Astrocyte (in vitro differentiated cells and primary cell): ENCODE measurements around the gene ZNF839. TPM values are rescaled to one million over a fixed set of nuclear protein-coding genes. Genes with fewer than 3 reads are reported as not detected.

Experiments used
- DNase-seq: peaks from one replicate; pipeline ENCODE4 v3.0.0-alpha.2; 2010; ENCODE audit warnings: low read depth
- FAIRE-seq: peaks from 2 replicates; lab custom pipeline; 2011; peaks lifted over from hg19 to GRCh38; lab: Jason Lieb, UNC
- H2AFZ ChIP-seq: 2 replicates; pipeline ENCODE4 v1.6.0; 2012; ENCODE audit warnings: low read depth, low read length, inconsistent platforms
- H3K27ac ChIP-seq: 2 replicates; pipeline ENCODE4 v1.5.1; 2011; ENCODE audit warnings: low read depth, low read length, inconsistent platforms
- H3K27me3 ChIP-seq: 2 replicates; pipeline ENCODE4 v1.6.0; 2011; ENCODE audit warnings: low read length, inconsistent platforms; ENCODE audit not compliant: insufficient read depth
- H3K36me3 ChIP-seq: 2 replicates; pipeline ENCODE4 v1.5.1; 2011; ENCODE audit warnings: low read length, inconsistent platforms; ENCODE audit not compliant: insufficient read depth
- H3K4me1 ChIP-seq: 2 replicates; pipeline ENCODE4 v1.5.1; 2011; ENCODE audit warnings: low read length, inconsistent platforms; ENCODE audit not compliant: insufficient read depth
- H3K4me2 ChIP-seq: 2 replicates; pipeline ENCODE4 v1.6.0; 2012; ENCODE audit warnings: low read length, inconsistent platforms
- H3K4me3 ChIP-seq: 2 replicates; pipeline ENCODE4 v1.5.1; 2011; ENCODE audit warnings: low read depth, mild to moderate bottlenecking, low read length, inconsistent platforms; ENCODE audit not compliant: insufficient read depth
- H3K79me2 ChIP-seq: 2 replicates; pipeline ENCODE4 v1.6.0; 2012; ENCODE audit warnings: mild to moderate bottlenecking, low read length, inconsistent platforms; ENCODE audit not compliant: insufficient read depth
- H3K9ac ChIP-seq: 2 replicates; pipeline ENCODE4 v1.6.0; 2012; ENCODE audit warnings: mild to moderate bottlenecking, low read length, inconsistent platforms
- H3K9me3 ChIP-seq: 2 replicates; pipeline ENCODE4 v1.5.1; 2012; ENCODE audit warnings: low read depth, mild to moderate bottlenecking, low read length, inconsistent platforms; ENCODE audit not compliant: insufficient read depth
- H4K20me1 ChIP-seq: 2 replicates; pipeline ENCODE4 v1.6.0; 2012; ENCODE audit warnings: low read length, inconsistent platforms; ENCODE audit not compliant: insufficient read depth
- H3K27ac Mint-ChIP-seq: one replicate; pipeline ENCODE4 v1.8.0; 2021; ENCODE audit warnings: mild to moderate bottlenecking, mixed read lengths; ENCODE audit not compliant: unreplicated experiment
- H3K27me3 Mint-ChIP-seq: one replicate; pipeline ENCODE4 v1.8.0; 2021; ENCODE audit warnings: low read depth, mixed read lengths; ENCODE audit not compliant: unreplicated experiment
- H3K36me3 Mint-ChIP-seq: one replicate; pipeline ENCODE4 v1.8.0; 2021; ENCODE audit warnings: low read depth, mixed read lengths; ENCODE audit not compliant: unreplicated experiment
- H3K4me1 Mint-ChIP-seq: one replicate; pipeline ENCODE4 v1.8.0; 2021; ENCODE audit warnings: low read depth, mixed read lengths; ENCODE audit not compliant: unreplicated experiment
- H3K4me3 Mint-ChIP-seq: one replicate; pipeline ENCODE4 v1.8.0; 2021; ENCODE audit warnings: mild to moderate bottlenecking, moderate library complexity, mixed read lengths; ENCODE audit not compliant: unreplicated experiment
- H3K9me3 Mint-ChIP-seq: one replicate; pipeline ENCODE4 v1.8.0; 2021; ENCODE audit warnings: mild to moderate bottlenecking, mixed read lengths; ENCODE audit not compliant: unreplicated experiment
- EZH2 ChIP-seq: IDR thresholded peaks from 2 replicates; pipeline ENCODE4 v1.6.1; 2012; ENCODE audit warnings: mild to moderate bottlenecking, low read length, inconsistent platforms; ENCODE audit not compliant: insufficient read depth
- total RNA-seq: library from RNA; stranded (reverse); gene quantifications from 2 replicates; pipeline ENCODE4 v1.2.1, GENCODE V29; 2021
- TF ChIP-seq, protein P1 (sequence below): IDR thresholded peaks from 2 replicates; pipeline ENCODE4 v1.5.1; 2011; ENCODE audit warnings: low read depth, mild to moderate bottlenecking, inconsistent platforms, low read length, moderate library complexity; ENCODE audit not compliant: insufficient read depth

The ZNF839 gene
- total RNA-seq, 1 donor from 2014 or later: 8.0 TPM

DNA sequence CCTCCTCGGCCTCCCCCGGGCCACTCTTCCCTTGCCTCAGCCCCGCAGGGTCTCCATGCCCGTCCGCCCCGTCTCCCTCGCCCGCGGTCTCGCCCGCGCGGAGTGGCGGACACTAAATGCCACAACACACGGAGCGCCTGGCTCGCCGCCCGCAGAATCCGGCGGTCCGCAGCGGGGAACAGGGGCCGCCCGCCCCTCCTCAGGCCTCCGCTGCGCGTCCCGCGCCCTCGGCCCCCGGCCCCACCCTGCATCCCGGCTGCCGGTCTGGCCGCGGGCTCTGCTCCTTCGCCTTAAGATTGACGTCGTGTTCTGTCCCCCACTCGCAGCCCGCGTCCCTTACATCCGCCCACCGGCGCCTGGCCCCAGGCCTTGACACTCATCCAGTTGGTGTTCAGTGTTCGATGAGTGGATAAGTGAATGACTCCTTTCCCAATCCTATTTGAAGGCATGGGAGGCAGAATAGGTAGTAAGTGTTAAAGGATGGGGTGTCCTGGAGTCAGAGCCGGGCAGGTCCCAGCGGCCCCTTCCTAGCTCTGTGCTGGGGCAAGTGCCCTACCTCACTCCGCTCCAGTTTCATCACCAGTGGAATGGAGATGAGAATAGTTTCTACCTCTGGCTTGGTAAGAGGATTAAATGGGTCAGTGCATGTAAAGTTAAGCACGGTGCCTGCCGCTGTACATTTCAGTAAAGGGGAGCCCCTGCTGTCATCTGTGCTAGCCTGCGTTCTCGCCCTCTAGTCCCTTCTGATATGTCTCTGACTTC lies 43.8 kb downstream of the ZNF839 start:
- FAIRE-seq: no peak
- peak overlapping the region; percentile 82 for H3K27ac ChIP-seq

DNA sequence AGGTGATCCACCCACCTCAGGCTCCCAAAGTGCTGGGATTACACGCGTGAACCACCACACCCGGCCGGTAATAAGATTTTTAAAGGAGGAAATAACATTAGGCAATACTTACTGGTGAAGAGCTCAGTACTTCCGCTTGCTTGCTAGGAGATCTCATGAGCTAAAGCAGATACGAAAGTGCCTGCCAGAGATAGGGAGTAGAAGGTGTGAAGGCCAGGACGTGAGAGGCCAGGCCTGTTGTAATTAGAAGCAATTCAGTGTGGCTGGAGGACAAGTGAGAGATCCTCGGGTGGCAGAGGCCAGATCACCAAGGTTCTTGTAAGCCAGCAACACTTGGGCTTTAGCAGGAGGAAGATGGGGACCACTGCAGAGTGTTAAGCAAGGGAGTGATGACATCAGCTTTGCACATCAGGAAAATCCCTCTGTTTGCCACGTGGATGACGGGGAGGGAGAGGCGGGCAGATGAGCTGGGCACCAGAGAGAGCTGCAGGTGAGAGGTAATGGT lies 50.8 kb downstream of the ZNF839 start:
- no peaks in the 10 kb centered on the region for H3K27me3 ChIP-seq
- Mint-ChIP-seq H3K36me3 (peaks cover 5% of the 10 kb centered on the region), H3K9me3 (peaks cover 2% of the 10 kb centered on the region), H3K27ac (no peak overlapping the region), H3K4me3 (no peak overlapping the region), H3K27me3 (no peaks in the 10 kb centered on the region), H3K4me1 (peaks cover 8% of the 10 kb centered on the region)
- TF ChIP-seq, protein P1, sequence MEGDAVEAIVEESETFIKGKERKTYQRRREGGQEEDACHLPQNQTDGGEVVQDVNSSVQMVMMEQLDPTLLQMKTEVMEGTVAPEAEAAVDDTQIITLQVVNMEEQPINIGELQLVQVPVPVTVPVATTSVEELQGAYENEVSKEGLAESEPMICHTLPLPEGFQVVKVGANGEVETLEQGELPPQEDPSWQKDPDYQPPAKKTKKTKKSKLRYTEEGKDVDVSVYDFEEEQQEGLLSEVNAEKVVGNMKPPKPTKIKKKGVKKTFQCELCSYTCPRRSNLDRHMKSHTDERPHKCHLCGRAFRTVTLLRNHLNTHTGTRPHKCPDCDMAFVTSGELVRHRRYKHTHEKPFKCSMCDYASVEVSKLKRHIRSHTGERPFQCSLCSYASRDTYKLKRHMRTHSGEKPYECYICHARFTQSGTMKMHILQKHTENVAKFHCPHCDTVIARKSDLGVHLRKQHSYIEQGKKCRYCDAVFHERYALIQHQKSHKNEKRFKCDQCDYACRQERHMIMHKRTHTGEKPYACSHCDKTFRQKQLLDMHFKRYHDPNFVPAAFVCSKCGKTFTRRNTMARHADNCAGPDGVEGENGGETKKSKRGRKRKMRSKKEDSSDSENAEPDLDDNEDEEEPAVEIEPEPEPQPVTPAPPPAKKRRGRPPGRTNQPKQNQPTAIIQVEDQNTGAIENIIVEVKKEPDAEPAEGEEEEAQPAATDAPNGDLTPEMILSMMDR: no peak
- no peak for TF ChIP-seq EZH2
- H3K9ac ChIP-seq: no peak overlapping the region
- H3K27ac ChIP-seq: no peak overlapping the region
- H4K20me1 ChIP-seq: peaks cover 64% of the 10 kb centered on the region
- DNase-seq: no peak
- H3K4me1 ChIP-seq: peaks cover 6% of the 10 kb centered on the region
- H3K9me3 ChIP-seq: no peaks in the 10 kb centered on the region
- no peak overlapping the region for H3K4me3 ChIP-seq
- peaks cover 77% of the 10 kb centered on the region for H3K79me2 ChIP-seq
- H3K4me2 ChIP-seq: no peak overlapping the region
- no peaks in the 10 kb centered on the region for H3K36me3 ChIP-seq
- no peak overlapping the region for H2AFZ ChIP-seq
- FAIRE-seq: no peak

More for the DNA sequence above, 43.8 kb downstream of the ZNF839 start:
- H3K9ac ChIP-seq: peak overlapping the region; percentile 93
- Mint-ChIP-seq H3K4me1 (peaks cover 9% of the 10 kb centered on the region), H3K27ac (peak overlapping the region; percentile 81), H3K9me3 (no peaks in the 10 kb centered on the region), H3K27me3 (no peaks in the 10 kb centered on the region), H3K36me3 (peaks cover 1% of the 10 kb centered on the region), H3K4me3 (no peak overlapping the region)
- no peaks in the 10 kb centered on the region for H3K9me3 ChIP-seq
- peak overlapping the region; percentile 44 for H2AFZ ChIP-seq
- H3K4me3 ChIP-seq: peak overlapping the region; percentile 92
- H3K4me2 ChIP-seq: peak overlapping the region; percentile 89
- H3K79me2 ChIP-seq: peaks cover 70% of the 10 kb centered on the region
- no peaks in the 10 kb centered on the region for H3K27me3 ChIP-seq
- peaks cover 42% of the 10 kb centered on the region for H4K20me1 ChIP-seq
- TF ChIP-seq EZH2: no peak
- TF ChIP-seq, protein P1: no peak
- peak; percentile 36 for DNase-seq
- peaks cover 20% of the 10 kb centered on the region for H3K4me1 ChIP-seq
- peaks cover 3% of the 10 kb centered on the region for H3K36me3 ChIP-seq

DNA sequence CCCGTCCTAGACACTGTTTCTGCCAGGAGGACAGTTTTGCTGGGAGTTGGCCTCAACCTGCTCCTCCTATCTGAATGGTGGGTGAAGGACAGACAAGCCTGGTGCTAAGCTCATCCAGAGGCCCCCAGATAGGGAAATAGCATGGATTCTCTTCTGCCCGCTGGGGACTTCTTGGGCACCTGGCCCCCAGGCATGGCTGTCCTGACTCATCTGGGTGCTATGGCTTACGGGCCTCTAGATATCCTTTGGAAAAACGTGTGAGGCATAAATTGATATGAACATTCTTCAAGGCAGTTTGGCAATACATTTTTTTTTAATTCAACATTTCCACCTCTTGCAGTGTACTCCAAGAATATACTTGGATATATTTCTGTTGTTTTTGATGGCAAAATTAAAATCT lies 51.8 kb downstream of the ZNF839 start:
- Histone ChIP-seq H3K79me2 (peaks cover 76% of the 10 kb centered on the region), H3K27me3 (no peaks in the 10 kb centered on the region), H2AFZ (no peak overlapping the region), H3K4me1 (peaks cover 6% of the 10 kb centered on the region), H3K27ac (no peak overlapping the region), H3K4me3 (no peak overlapping the region), H3K36me3 (no peaks in the 10 kb centered on the region), H3K9ac (no peak overlapping the region), H3K9me3 (no peaks in the 10 kb centered on the region), H4K20me1 (peaks cover 68% of the 10 kb centered on the region), H3K4me2 (no peak overlapping the region)
- no peak overlapping the region for H3K27ac Mint-ChIP-seq
- peaks cover 8% of the 10 kb centered on the region for H3K36me3 Mint-ChIP-seq
- TF ChIP-seq, protein P1: no peak
- TF ChIP-seq EZH2: no peak
- DNase-seq (no peak), FAIRE-seq (no peak)
- H3K27me3 Mint-ChIP-seq: no peaks in the 10 kb centered on the region
- H3K9me3 Mint-ChIP-seq: peaks cover 2% of the 10 kb centered on the region
- H3K4me3 Mint-ChIP-seq: no peak overlapping the region
- peaks cover 8% of the 10 kb centered on the region for H3K4me1 Mint-ChIP-seq
